Breast epithelium (tissue), 3 donors: ENCODE results near the gene CDC42SE1.

ENCODE experiments used
- CTCF ChIP-seq, 3 donors: fragments of 450-650 bp; IDR thresholded peaks; one replicate each; pipeline ENCODE4 v1.5.1; 2016 to 2017; ENCODE audit warnings: antibody characterized with exemption in 3 of 3, mild to moderate bottlenecking in 3 of 3, moderate library complexity in 3 of 3
- POLR2A ChIP-seq: fragments of 450-650 bp; IDR thresholded peaks from one replicate; pipeline ENCODE4 v1.6.1; 2016; ENCODE audit warnings: antibody characterized with exemption, mild to moderate bottlenecking, moderate library complexity
- POLR2AphosphoS5 ChIP-seq, 3 donors: sonication (generic); formaldehyde crosslinking; IDR thresholded peaks; one replicate each; pipeline ENCODE4 v1.6.1; 2017; ENCODE audit warnings: antibody characterized with exemption in 3 of 3

- TF ChIP-seq CTCF (IDR thresholded peaks at IDR 0.05): no peak
- TF ChIP-seq POLR2A: no peak
- TF ChIP-seq POLR2AphosphoS5 (IDR thresholded peaks at IDR 0.05): no peak
Observed at GRCh38 chr1:151072224-151072623, 12.8 kb upstream of the CDC42SE1 start.
